ENCODE results near the gene NFE2L3.
"Not testable (repeated sequence)": the region's sequence is repeated elsewhere in the genome, so short reads cannot be mapped to it uniquely, and the experiment has no call there.

The NFE2L3 gene

GRCh38 chr7:26151953-26152781 is at the start of gene NFE2L3:
TSS of gene NFE2L3 (plus strand) at chr7:26152198. CDS start at chr7:26152499, 301 bp downstream.
- DNase-seq: peak; percentile 47

- no peak for DNase-seq
Measured at GRCh38 chr7:26103596-26103995, 48.4 kb upstream of the NFE2L3 start.

GRCh38 chr7:26105236-26105635 is 46.8 kb upstream of the NFE2L3 start:
- no peak for DNase-seq

- DNase-seq: no peak
Measured at GRCh38 chr7:26105931-26106330, 46.1 kb upstream of the NFE2L3 start.

GRCh38 chr7:26112203-26112740 is 39.7 kb upstream of the NFE2L3 start:
- no peak for DNase-seq

- DNase-seq: no peak
Measured at GRCh38 chr7:26115650-26116049, 36.3 kb upstream of the NFE2L3 start.

GRCh38 chr7:26117142-26117807 is 34.7 kb upstream of the NFE2L3 start:
- no peak for DNase-seq

- DNase-seq: no peak
Measured at GRCh38 chr7:26117970-26118369, 34.0 kb upstream of the NFE2L3 start.

GRCh38 chr7:26122745-26123144 is 29.3 kb upstream of the NFE2L3 start:
- DNase-seq: no peak

GRCh38 chr7:26124775-26125174 is 27.2 kb upstream of the NFE2L3 start:
- not testable (repeated sequence) for DNase-seq

- no peak for DNase-seq
Measured at GRCh38 chr7:26127411-26127810, 24.6 kb upstream of the NFE2L3 start.

- no peak for DNase-seq
Measured at GRCh38 chr7:26131056-26131589, 20.9 kb upstream of the NFE2L3 start.

GRCh38 chr7:26135076-26135475 is 16.9 kb upstream of the NFE2L3 start:
- DNase-seq: no peak

GRCh38 chr7:26135551-26135950 is 16.4 kb upstream of the NFE2L3 start:
- no peak for DNase-seq

- DNase-seq: no peak
Measured at GRCh38 chr7:26136831-26137230, 15.2 kb upstream of the NFE2L3 start.

GRCh38 chr7:26140380-26140779 is 11.6 kb upstream of the NFE2L3 start:
- DNase-seq: no peak

- DNase-seq: no peak
Measured at GRCh38 chr7:26141077-26141476, 10.9 kb upstream of the NFE2L3 start.

- peak; percentile 8 for DNase-seq
Measured at GRCh38 chr7:26143298-26144048, 8.5 kb upstream of the NFE2L3 start.

- no peak for DNase-seq
Measured at GRCh38 chr7:26144184-26145080, 7.6 kb upstream of the NFE2L3 start.

GRCh38 chr7:26145238-26145637 is 6.8 kb upstream of the NFE2L3 start:
- no peak for DNase-seq

GRCh38 chr7:26147030-26147429 is 5.0 kb upstream of the NFE2L3 start:
- no peak for DNase-seq

Measured in HCEC 1CT (cell line).